Epithelial cell of esophagus (primary cell): ENCODE data around the gene ABCA3.

Source experiments
- DNase-seq: peaks from one replicate; pipeline ENCODE4 v3.0.0; 2010; ENCODE audit warnings: low read depth
- H3K4me3 ChIP-seq: 2 replicates; pipeline ENCODE4 v1.5.1; 2011; ENCODE audit warnings: mild to moderate bottlenecking, low read length, control low read depth
- TF ChIP-seq, protein P1 (sequence below): IDR thresholded peaks from 2 replicates; pipeline ENCODE4 v1.5.1; 2011; ENCODE audit warnings: low read depth, mild to moderate bottlenecking, low read length, control low read depth, inconsistent platforms; ENCODE audit not compliant: insufficient read depth; ENCODE audit errors: missing control alignments

ABCA3 gene

DNA sequence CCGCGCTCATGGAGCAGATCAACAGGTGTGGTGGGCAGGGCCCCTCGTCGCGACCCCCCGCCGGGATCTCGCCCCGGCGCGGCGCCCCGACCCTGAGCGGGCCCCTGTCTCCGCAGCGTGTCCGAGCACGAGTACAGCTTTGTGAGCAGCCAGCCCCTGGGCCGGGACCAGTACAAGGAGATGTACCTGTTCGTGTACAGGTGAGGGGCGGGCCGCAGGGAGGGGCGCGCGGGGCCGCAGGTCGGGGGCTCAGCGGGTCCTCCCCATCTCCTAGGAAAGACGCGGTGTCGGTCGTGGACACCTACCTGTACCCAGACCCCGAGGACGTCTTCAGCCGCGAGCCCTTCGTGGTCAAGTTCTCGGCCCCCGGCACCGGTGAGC lies 103.4 kb downstream of the ABCA3 start:
- H3K4me3 ChIP-seq: no peak overlapping the region
- TF ChIP-seq, protein P1, sequence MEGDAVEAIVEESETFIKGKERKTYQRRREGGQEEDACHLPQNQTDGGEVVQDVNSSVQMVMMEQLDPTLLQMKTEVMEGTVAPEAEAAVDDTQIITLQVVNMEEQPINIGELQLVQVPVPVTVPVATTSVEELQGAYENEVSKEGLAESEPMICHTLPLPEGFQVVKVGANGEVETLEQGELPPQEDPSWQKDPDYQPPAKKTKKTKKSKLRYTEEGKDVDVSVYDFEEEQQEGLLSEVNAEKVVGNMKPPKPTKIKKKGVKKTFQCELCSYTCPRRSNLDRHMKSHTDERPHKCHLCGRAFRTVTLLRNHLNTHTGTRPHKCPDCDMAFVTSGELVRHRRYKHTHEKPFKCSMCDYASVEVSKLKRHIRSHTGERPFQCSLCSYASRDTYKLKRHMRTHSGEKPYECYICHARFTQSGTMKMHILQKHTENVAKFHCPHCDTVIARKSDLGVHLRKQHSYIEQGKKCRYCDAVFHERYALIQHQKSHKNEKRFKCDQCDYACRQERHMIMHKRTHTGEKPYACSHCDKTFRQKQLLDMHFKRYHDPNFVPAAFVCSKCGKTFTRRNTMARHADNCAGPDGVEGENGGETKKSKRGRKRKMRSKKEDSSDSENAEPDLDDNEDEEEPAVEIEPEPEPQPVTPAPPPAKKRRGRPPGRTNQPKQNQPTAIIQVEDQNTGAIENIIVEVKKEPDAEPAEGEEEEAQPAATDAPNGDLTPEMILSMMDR: no peak
- DNase-seq: no peak

DNA sequence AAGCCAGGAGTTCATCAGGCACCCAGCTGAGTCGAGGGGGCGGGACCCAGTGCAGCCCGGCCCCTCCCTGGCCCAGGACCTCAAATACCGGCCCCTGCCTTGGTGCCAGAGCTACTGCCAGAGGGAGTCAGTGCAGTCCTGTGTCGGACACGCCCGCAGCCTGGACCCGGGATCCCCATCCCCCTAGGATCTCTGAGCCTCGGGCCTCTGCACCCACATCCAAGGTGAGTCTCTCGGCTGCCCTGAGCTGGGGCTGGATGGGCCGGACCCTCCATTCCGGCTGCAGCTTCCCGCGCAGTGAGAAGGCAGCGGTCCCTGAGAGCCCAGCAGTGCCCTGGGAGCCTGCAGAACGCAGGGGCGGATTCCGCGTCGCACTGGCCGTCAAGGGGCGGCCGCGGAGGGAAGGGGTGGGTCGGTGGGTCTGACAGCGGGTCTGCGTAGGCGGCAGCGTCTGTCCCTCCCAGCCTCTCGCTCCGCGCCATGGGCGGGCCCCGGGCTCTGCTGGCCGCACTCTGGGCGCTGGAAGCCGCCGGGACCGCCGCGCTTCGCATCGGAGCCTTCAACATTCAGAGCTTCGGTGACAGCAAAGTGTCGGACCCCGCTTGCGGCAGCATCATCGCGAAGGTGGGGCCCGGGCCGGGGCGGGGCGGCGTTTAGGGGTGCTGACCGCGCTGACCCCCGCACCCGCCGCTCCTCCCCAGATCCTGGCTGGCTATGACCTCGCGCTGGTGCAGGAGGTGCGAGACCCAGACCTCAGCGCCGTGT lies 104.0 kb downstream of the ABCA3 start, which contains the start of gene DNASE1L2:
DNASE1L2 (plus strand) TSS at position 108 of the 765 bp plus-strand sequence; CDS start at position 481, 373 bp downstream.
- TF ChIP-seq, protein P1: no peak
- DNase-seq: no peak
- no peak within 1 kb of the TSS for H3K4me3 ChIP-seq

DNA sequence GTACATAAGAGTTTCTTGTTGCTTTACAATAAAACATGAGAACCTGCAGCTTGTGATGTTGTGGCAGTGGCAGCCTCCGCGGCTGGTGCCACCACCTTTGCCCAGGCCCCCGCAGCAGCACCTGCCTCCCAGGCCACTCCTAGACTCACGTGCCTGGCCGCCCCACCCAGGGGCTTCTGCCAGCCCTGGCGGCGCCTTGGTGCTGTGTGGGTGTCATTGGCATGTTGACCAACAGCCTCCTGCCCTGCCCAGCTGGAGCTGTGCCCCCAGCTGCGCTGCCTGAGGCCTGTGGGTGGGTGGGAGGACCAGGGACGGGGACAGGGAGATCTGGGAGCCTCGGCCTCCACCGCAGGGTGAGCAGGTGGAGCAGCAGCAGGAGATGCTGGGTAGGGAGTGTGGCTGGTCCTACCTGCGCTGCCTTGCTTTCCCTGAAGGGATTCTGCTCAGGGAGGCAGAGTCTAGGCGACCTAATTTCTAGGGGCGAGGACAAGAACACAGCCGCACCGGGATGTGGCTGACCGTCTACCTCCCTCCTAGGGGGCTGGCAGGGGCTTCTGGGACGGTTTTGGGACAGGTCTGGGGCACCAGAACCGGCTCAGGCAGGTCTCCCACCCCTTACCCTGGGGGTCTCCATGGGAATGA lies 104.7 kb downstream of the ABCA3 start:
- TF ChIP-seq, protein P1: no peak
- H3K4me3 ChIP-seq: no peak overlapping the region
- no peak for DNase-seq

DNA sequence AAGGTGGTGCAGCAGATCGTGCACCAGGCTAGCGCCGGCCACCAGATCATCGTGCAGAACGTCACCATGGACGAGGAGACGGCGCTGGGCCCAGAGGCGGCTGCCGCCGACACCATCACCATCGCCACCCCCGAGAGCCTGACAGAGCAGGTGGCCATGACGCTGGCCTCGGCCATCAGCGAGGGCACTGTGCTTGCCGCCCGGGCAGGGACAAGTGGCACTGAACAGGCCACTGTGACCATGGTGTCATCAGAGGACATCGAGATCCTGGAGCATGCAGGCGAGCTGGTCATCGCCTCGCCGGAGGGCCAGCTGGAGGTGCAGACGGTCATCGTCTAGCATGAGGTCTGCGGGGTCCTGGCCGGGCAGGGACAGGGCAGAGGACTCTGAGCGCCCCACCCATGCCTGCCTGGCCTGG lies 105.3 kb downstream of the ABCA3 start:
- no peak overlapping the region for H3K4me3 ChIP-seq
- TF ChIP-seq, protein P1: no peak
- DNase-seq: no peak

DNA sequence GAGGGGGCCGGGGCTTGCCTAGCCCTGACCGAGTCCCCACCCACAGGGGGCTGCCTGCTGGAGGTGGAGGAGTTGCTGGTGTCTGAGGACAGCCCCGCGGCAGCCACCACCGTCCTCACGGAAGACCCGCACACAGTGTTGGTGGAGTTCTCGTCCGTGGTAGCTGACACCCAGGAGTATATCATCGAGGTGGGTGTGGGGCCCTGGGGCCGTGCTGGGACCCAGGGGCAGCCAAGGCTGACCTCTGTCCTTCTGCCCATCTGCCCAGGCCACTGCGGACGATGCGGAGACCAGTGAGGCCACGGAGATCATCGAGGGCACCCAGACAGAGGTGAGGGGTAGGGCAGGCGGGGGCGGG lies 105.7 kb downstream of the ABCA3 start:
- H3K4me3 ChIP-seq: no peak overlapping the region
- no peak for DNase-seq
- TF ChIP-seq, protein P1: no peak

DNA sequence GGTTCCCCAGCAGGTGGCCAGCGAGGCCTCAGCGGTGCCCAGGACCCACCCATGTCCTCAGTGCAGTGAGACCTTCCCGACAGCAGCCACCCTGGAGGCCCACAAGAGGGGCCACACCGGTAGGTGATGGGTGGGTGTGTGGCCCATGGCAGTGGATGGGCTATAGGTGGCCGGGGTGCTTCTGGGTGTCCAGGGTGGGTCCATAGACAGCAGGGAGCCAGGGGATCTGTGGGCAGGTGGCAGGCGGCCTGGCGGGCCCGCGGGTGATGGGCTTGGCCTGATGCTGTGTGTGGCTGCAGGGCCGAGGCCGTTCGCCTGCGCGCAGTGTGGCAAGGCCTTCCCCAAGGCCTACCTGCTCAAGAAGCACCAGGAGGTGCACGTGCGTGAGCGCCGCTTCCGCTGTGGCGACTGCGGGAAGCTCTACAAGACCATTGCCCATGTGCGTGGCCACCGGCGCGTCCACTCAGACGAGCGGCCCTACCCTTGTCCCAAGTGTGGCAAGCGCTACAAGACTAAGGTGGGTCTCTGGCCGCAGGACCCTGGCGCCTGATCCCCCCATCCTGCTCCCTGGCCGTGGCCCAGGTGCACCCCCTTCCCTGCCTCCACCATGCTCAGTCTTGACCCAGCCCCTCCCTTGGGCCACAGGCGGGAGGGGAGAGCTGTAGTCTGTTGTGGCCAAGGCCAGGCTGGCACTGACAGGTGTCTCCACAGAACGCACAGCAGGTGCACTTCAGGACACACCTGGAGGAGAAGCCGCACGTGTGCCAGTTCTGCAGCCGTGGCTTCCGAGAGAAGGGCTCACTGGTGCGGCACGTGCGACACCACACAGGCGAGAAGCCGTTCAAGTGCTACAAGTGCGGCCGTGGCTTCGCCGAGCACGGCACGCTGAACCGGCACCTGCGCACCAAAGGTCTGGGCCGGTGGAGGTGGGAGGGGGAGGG lies 106.4 kb downstream of the ABCA3 start:
- TF ChIP-seq, protein P1: no peak
- DNase-seq: no peak

More for the DNA sequence above, 106.4 kb downstream of the ABCA3 start:
- no peak overlapping the region for H3K4me3 ChIP-seq
